Left cardiac atrium (tissue), 4 donors: ENCODE results near the gene PIR. TPM values are rescaled to one million over a fixed set of nuclear protein-coding genes. Genes with fewer than 3 reads are reported as not detected.

ENCODE experiments used
- ATAC-seq, 2 donors: fragments of 200-7000 bp; cut with Tn5 transposase; one replicate each; pipeline ENCODE4 v1.9.1; 2020; ENCODE audit warnings: mild to moderate bottlenecking in 2 of 2, moderate library complexity in 2 of 2
- DNase-seq: peaks from one replicate; pipeline ENCODE4 v3.0.0-alpha.2; 2020
- intact Hi-C, 2 donors: fragments of 100-400 bp; cut with DNase I; formaldehyde crosslinking; loops; one replicate each; pipeline versions ENCODE4 v1.14.1 to v1.15.1; 2022 to 2023
- total RNA-seq, 2 donors: library from RNA; stranded (reverse); fragmentation: NEBNext Ultra II Directional; extraction: Animal tissue kit (Norgen Biotek cat#: 25700); gene quantifications; one replicate each; pipeline ENCODE4 v1.2.1, GENCODE V29; 2021
- donor health status: DM: no; HTN: yes; CAD: no.
- donor health status: DM: no; HTN: yes; CAD: no; lungs with severe emphysema.
- donor health status: DM: yes; HTN: yes; CAD: no.
- donor health status: Dilated cardiomyopathy.

PIR gene
- total RNA-seq, 2 donors from 2014 or later: 8.7 to 14.8 TPM

- ATAC-seq (no peak), DNase-seq (no peak)
- intact Hi-C loops: no loop called here
These were observed 57.1 kb downstream of the PIR start for GRCh38 chrX:15435836-15436619.

- no peak for DNase-seq
- intact Hi-C loops: no loop called here
- ATAC-seq: no peak
These were observed 58.9 kb downstream of the PIR start for GRCh38 chrX:15434205-15434604.

DNA sequence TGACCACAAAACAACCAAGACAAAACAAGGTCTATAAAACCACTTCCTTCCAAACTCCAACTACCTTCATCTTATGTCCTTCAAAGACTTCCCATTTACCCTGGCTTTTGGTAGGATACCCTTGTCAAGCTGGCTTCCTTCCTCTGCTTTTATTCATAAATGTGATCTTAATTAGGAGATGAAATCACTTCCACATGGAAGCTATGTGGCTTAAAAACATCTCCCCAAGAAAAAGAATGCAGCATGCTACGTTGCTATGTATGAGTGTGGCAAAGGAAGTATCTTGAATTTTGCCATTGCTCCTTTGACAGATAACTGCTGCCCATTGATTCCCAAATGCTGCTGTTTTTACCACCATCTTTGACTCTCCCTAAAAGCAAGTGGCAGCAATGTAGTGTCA lies 62.5 kb downstream of the PIR start:
- intact Hi-C loops: no loop called here
- DNase-seq: no peak
- ATAC-seq: no peak

GRCh38 chrX:15430076-15430475 lies 63.1 kb downstream of the PIR start:
- no peak for DNase-seq
- intact Hi-C loops: no loop called here

DNA sequence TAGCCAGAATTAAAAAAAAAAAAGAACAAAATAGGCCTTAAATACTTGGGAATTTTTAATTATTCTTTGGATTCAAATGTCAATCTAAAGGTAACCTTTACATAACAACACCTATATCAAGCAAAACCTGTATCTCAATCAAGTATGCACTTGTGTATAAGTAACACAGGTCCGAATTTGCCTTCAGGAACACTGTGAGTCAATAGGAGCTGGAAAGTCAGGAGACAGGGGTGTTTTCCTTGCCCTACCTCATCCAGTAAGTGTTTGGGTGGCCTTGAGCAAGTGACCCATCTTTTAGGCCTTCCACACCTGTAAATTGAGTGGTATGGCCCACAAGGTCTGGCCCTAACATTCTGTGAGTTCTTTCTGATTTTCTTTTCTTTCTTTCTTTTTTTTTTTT lies 68.1 kb downstream of the PIR start:
- intact Hi-C loops: no loop called here
- DNase-seq (no peak), ATAC-seq (no peak)

More at GRCh38 chrX:15430076-15430475, 63.1 kb downstream of the PIR start:
- no peak for ATAC-seq

GRCh38 chrX:15418707-15419181 lies 74.4 kb downstream of the PIR start:
- DNase-seq: no peak
- ATAC-seq: no peak
- intact Hi-C loops: no loop called here

DNA sequence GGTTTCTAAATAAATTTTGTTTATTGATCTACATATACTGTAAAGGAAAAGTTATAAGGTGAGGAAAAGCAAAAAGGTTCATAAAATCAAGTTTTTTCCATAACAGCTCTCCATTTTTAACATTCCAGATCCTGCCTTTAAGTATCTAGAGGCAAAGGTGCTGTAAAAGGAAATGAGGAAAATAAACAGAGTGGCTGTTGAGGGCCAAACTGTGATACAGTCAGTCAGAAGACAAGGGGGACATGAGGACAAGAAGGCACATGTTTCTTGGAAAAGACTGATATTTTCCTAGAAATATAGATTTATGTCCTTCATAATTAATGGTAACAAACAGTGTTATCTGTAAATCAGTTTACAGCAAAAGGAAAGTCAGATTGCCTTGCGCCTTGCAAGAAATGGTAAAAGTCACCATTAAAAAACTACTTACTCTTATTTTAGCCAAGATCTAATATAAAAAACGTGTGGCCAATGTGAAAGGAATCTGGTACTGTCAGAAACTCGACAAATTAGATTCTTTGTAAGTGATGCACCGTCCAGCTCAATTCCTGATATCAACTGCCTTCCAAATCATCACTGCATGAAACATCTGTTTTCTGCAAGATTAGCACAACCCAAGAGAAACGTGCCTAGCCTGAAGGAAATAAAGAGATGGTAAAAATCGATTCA lies 75.0 kb downstream of the PIR start:
- intact Hi-C loops: no loop called here
- ATAC-seq (no peak), DNase-seq (no peak)

- ATAC-seq (no peak), DNase-seq (no peak)
- intact Hi-C loops: no loop called here
These were observed 76.8 kb downstream of the PIR start for GRCh38 chrX:15416133-15416993.

DNA sequence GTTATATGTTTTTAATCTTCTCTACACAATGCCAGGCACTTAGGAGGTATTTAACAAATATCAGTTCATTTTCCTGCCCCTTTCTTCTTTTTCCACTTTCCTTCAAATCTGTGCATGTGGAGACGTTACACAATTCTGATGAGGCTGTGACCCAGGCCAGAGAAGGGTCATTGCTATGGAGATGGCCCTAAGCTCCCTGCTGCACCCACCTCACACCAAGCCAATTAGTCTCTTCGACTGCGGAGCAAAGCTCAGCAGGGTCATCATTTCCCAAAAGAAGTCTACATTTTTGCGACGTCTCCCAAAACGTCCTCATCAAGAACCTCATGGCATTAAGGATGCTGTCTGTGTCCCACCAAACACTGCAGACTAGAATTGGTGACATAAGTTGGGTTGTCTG lies 80.0 kb downstream of the PIR start:
- DNase-seq (no peak), ATAC-seq (no peak)
- intact Hi-C loops: no loop called here

DNA sequence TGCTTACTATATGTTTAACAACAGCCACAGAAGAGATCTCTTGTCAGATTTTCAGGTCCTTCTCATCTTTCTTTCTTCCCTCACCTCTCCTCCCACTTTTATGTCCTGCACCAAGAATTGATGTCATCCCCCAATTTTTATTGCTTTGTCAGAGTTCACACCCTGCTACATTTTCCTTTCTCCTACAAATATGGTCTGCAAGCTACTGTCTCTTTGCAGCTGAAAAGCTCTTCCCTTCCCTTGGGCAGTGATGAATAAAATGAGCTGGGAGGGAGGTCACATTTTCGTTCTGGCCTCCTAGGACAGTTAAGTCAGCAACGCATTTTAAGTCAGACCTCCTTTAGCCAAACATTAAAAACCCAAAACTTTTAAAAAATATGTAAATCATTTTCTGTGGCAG lies 82.2 kb downstream of the PIR start:
- ATAC-seq (no peak), DNase-seq (no peak)
- intact Hi-C loops: no loop called here

DNA sequence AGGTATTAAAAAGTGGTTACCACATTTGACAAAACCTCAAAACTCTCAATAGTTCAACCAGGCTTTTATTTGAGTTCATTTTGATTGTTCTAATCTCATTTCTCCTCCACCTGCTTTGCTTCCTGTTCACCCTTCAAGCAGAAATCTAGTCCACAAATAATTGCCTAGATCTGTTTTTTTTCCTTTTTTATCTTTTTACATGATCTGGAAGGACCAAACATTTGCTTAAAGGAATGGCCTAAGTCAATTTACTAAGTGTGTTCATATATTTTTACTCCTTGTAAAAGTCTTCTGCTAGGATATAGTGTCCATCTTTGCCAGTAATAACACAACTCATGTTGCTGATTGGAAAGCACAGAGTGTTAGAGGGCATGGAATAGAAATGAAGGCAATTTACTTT lies 82.7 kb downstream of the PIR start:
- intact Hi-C loops: no loop called here
- ATAC-seq: no peak
- DNase-seq: no peak

GRCh38 chrX:15405846-15406245 lies 87.3 kb downstream of the PIR start:
- ATAC-seq (peak in 1 of 2 donors; percentile 43), DNase-seq (no peak)
- intact Hi-C loops: no loop called here

- ATAC-seq (peak; percentile 70 to 91), DNase-seq (peak; percentile 21)
- intact Hi-C loops: no loop called here
These were observed 88.6 kb downstream of the PIR start for GRCh38 chrX:15404401-15405096.

DNA sequence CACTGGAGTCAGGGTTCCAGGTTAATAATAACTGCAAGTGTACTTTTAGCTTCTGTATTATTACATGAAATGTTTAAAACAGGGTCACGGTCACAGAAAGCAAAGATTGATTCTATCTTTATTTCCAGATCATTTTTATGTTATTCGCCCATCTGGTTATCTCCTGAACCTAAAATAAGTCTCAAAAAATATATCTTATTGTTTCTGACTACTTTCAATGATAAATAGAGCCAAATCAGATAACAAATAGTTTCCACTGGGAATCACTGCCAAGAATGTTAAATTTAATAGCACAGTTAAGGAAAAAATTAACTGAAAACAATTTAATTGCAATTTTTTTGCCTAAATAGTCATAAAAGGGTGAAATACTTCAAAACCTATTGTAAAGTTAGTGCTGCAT lies 91.8 kb downstream of the PIR start:
- intact Hi-C loops: no loop called here
- DNase-seq: no peak
- no peak for ATAC-seq

GRCh38 chrX:15399962-15400391 lies 93.2 kb downstream of the PIR start:
- intact Hi-C loops: no loop called here
- no peak for DNase-seq
- ATAC-seq: peak in 1 of 2 donors; percentile 53

GRCh38 chrX:15398874-15399273 lies 94.3 kb downstream of the PIR start:
- intact Hi-C loops: no loop called here
- no peak for ATAC-seq
- no peak for DNase-seq

- intact Hi-C loops: no loop called here
- DNase-seq: no peak
- no peak for ATAC-seq
These were observed 97.3 kb downstream of the PIR start for GRCh38 chrX:15395789-15396188.

DNA sequence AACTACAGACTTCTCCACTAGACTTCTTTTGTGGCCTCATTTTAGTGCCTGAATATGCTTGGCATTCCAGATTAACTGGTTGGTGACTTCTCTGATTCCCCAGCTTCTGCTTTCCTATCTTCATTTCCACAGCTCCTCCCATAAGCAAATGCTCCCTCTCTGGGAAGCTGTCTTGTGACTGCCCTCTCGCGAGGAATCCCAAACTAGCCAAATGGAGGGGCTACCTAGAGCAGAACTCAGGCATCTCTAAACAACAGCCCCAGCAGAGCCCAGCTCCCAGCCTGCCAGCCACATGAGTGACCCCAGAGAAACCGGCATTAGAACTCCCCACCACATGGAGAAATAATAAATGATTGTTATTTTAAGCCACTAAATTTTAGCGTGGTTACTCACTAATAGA lies 101.3 kb downstream of the PIR start:
- intact Hi-C loops: no loop called here
- ATAC-seq: no peak
- DNase-seq: no peak

- intact Hi-C loops: no loop called here
- no peak for DNase-seq
- ATAC-seq: peak in 1 of 2 donors; percentile 55
These were observed 108.8 kb downstream of the PIR start, which contains the start of gene VEGFD for GRCh38 chrX:15384304-15384703. Gene VEGFD, minus strand, starts transcription at chrX:15384413. Its CDS starts 467 bp downstream, at chrX:15383946.
